Activated naive CD4-positive, alpha-beta T cell treated with anti-CD3 and anti-CD28 coated beads, Interleukin-2, amount 50 U/mL, for 24 hours (primary cell): ENCODE results near the gene UCN2.
"Not testable (repeated sequence)": the region's sequence is repeated elsewhere in the genome, so short reads cannot be mapped to it uniquely, and the experiment has no call there.

Source experiments
- H3K27ac Mint-ChIP-seq: one replicate; pipeline ENCODE4 v1.8.0; 2021; ENCODE audit warnings: mild to moderate bottlenecking, mixed read lengths
- H3K27me3 Mint-ChIP-seq: one replicate; pipeline ENCODE4 v1.8.0; 2021; ENCODE audit warnings: mixed read lengths
- H3K36me3 Mint-ChIP-seq: one replicate; pipeline ENCODE4 v1.8.0; 2021; ENCODE audit warnings: mixed read lengths
- H3K4me1 Mint-ChIP-seq: one replicate; pipeline ENCODE4 v1.8.0; 2021; ENCODE audit warnings: mixed read lengths
- H3K4me3 Mint-ChIP-seq: one replicate; pipeline ENCODE4 v1.8.0; 2021; ENCODE audit warnings: mild to moderate bottlenecking, mixed read lengths
- H3K9me3 Mint-ChIP-seq: one replicate; pipeline ENCODE4 v1.8.0; 2021; ENCODE audit warnings: mixed read lengths

Gene UCN2

GRCh38 chr3:48538451-48538850, 25.1 kb downstream of the UCN2 start:
- Mint-ChIP-seq H3K4me1 (peaks cover 8% of the 10 kb centered on the region), H3K27me3 (no peaks in the 10 kb centered on the region), H3K4me3 (no peak overlapping the region), H3K9me3 (no peaks in the 10 kb centered on the region), H3K27ac (no peak overlapping the region), H3K36me3 (peaks cover 2% of the 10 kb centered on the region)

DNA sequence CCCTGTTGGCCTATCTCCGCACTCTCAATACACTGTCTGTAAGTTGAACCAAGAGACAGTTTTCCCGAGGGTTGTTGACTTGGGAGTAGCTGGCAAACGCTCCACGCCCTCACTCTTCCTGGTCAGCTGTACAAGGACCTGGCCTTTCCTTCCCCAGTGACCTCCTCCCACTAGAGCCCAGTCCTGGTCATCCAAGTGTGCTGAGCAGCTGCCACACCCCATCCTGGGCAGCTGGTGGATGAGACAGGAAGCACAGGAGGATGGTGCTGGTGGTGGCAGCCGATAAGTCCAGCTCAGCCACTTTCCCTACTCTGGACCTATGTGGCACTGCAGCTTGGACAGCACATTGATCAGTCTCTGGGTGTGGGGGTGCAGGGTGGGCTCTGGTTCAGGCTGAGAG, 26.8 kb downstream of the UCN2 start:
- Mint-ChIP-seq H3K9me3 (no peaks in the 10 kb centered on the region), H3K36me3 (peaks cover under 1% of the 10 kb centered on the region), H3K4me1 (peaks cover 15% of the 10 kb centered on the region), H3K4me3 (no peak overlapping the region), H3K27ac (no peak overlapping the region), H3K27me3 (no peaks in the 10 kb centered on the region)

- Mint-ChIP-seq H3K9me3 (no peaks in the 10 kb centered on the region), H3K27me3 (no peaks in the 10 kb centered on the region), H3K36me3 (no peaks in the 10 kb centered on the region), H3K4me1 (peaks cover 15% of the 10 kb centered on the region), H3K4me3 (no peak overlapping the region), H3K27ac (no peak overlapping the region)
These were observed 27.5 kb downstream of the UCN2 start for GRCh38 chr3:48536116-48536515.

DNA sequence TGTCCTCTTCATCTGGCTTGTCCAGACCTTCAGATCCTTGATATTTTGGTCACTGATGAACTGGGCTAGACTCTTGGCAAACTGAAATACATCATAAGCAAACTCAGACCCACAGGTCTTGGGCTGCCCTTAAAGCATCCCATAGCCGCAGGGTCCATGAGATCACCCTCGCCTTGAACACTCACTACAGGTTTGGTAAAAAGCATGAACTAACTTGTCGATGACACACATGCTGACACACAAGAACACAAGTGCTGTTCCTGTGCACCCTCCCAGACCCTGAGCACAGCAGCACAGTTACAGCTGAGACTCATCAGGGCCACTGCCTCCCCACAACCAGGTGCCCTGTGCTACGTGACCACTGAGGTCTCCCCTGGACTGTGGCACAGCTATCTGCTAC, 28.0 kb downstream of the UCN2 start:
- H3K27ac Mint-ChIP-seq: no peak overlapping the region
- H3K9me3 Mint-ChIP-seq: no peaks in the 10 kb centered on the region
- no peaks in the 10 kb centered on the region for H3K36me3 Mint-ChIP-seq
- H3K4me3 Mint-ChIP-seq: no peak overlapping the region
- no peaks in the 10 kb centered on the region for H3K27me3 Mint-ChIP-seq
- H3K4me1 Mint-ChIP-seq: peaks cover 15% of the 10 kb centered on the region

DNA sequence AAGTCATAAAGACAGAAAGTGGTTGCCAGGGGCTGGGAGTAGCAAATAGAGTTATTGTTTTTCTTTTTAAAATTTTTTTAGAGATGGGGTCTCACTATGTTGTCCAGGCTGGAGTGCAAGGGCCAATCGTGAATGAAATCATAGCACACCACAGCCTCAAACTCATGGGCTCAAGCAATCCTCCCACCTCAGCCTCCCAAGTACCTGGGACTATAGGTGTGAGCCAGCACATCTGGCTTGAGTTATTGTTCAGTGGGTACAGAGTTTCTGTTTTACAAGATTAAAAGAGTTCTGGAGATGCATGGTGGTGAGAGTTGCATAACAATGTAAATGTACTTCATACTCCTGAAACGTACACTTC, 30.6 kb downstream of the UCN2 start:
- no peaks in the 10 kb centered on the region for H3K36me3 Mint-ChIP-seq
- no peaks in the 10 kb centered on the region for H3K27me3 Mint-ChIP-seq
- H3K4me1 Mint-ChIP-seq: peaks cover 15% of the 10 kb centered on the region
- no peak overlapping the region for H3K27ac Mint-ChIP-seq
- no peak overlapping the region for H3K4me3 Mint-ChIP-seq
- no peaks in the 10 kb centered on the region for H3K9me3 Mint-ChIP-seq

- H3K27me3 Mint-ChIP-seq: no peaks in the 10 kb centered on the region
- H3K36me3 Mint-ChIP-seq: no peaks in the 10 kb centered on the region
- H3K4me1 Mint-ChIP-seq: peaks cover 15% of the 10 kb centered on the region
- no peak overlapping the region for H3K27ac Mint-ChIP-seq
- H3K9me3 Mint-ChIP-seq: no peaks in the 10 kb centered on the region
- no peak overlapping the region for H3K4me3 Mint-ChIP-seq
These were observed 31.2 kb downstream of the UCN2 start for GRCh38 chr3:48532271-48532976.

- not testable (repeated sequence) for H3K36me3 Mint-ChIP-seq, H3K27ac Mint-ChIP-seq, H3K9me3 Mint-ChIP-seq, H3K4me3 Mint-ChIP-seq, H3K27me3 Mint-ChIP-seq
- H3K4me1 Mint-ChIP-seq: peaks cover 15% of the 10 kb centered on the region
These were observed 32.9 kb downstream of the UCN2 start for GRCh38 chr3:48530701-48531100.

DNA sequence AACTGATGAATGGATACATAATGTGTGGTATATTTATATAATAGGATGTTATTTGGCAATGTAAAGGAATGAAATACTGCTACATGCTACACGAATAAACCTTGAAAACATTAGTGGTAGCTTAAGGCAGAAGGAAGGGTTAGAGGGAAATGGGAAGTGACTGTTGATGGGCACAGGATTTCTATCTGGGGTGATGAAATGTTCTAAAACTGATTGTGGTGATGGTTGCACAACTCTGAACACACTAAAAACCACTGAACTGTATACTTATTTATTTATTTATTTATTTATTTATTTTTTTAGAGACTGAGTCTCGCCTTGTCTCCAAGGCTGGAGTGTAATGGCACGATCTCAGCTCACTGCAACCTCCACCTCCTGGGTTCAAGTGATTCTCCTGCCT, 34.8 kb downstream of the UCN2 start:
- no peaks in the 10 kb centered on the region for H3K9me3 Mint-ChIP-seq
- H3K27me3 Mint-ChIP-seq: no peaks in the 10 kb centered on the region
- no peaks in the 10 kb centered on the region for H3K36me3 Mint-ChIP-seq
- peaks cover 7% of the 10 kb centered on the region for H3K4me1 Mint-ChIP-seq
- no peak overlapping the region for H3K27ac Mint-ChIP-seq
- no peak overlapping the region for H3K4me3 Mint-ChIP-seq

DNA sequence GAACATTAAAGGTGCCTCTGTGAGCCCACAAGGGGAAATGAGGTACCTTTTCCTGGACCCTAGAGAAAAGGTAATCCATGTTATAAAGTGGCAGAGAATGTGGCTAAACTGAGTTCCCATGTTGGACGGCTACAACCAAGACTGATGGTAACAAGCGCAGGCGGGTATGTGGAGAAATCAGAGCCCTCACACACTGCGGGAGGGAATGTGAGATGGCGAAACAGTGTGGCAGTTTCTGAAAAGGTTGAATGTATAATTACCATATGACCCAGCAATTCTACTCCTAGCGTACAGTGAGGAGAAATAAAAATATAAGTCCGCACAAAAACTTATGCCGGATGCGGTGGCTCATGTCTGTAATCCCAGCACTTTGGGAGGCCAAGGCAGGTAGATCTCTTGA, 35.5 kb downstream of the UCN2 start:
- no peaks in the 10 kb centered on the region for H3K36me3 Mint-ChIP-seq
- H3K27me3 Mint-ChIP-seq: no peaks in the 10 kb centered on the region
- H3K27ac Mint-ChIP-seq: no peak overlapping the region
- H3K4me1 Mint-ChIP-seq: peaks cover 6% of the 10 kb centered on the region
- no peaks in the 10 kb centered on the region for H3K9me3 Mint-ChIP-seq
- no peak overlapping the region for H3K4me3 Mint-ChIP-seq

DNA sequence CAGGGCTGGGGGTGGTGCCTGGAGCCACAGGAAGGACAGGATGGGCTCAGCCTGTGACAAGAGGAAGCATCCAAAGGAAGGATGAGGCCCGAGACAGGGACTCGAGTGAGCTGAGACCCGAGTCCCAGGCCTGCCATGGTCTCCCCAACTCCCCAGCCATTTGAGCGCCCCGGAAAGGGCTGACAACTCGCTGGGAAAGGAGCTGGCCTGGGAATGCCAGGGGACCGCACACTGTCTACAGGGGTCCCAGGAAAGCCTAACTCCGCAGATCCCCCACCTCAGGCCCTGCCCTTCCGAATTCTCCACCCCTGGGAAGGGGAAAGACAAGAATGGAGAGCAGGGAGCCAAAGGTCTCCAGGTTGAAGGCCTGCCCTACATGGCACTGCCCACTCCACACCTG, 38.6 kb downstream of the UCN2 start:
- Mint-ChIP-seq H3K9me3 (no peaks in the 10 kb centered on the region), H3K27ac (no peak overlapping the region), H3K4me1 (peaks cover 3% of the 10 kb centered on the region), H3K27me3 (no peaks in the 10 kb centered on the region), H3K4me3 (no peak overlapping the region), H3K36me3 (no peaks in the 10 kb centered on the region)

- Mint-ChIP-seq H3K27ac (no peak overlapping the region), H3K4me3 (no peak overlapping the region), H3K9me3 (no peaks in the 10 kb centered on the region), H3K4me1 (peaks cover 37% of the 10 kb centered on the region), H3K36me3 (no peaks in the 10 kb centered on the region), H3K27me3 (no peaks in the 10 kb centered on the region)
These were observed 41.9 kb downstream of the UCN2 start for GRCh38 chr3:48521635-48522034.

DNA sequence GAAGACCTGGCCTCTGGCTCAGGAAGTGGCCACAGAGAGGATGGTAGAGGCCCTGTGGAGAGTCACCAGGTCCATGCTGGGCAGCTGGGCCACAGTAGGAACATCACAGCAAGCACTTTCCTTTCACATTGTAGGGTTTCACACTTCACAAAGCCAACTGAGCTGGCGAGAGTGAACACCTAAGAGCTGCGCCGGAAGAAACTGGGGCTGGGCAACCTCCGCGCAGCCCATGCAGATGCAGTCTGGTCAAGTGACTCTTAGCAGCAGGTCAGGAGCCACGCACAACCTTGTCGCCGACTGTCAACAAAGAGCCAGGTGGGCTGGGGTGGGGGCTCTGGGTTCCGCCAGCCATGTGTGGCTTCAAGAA, 44.3 kb downstream of the UCN2 start:
- no peaks in the 10 kb centered on the region for H3K36me3 Mint-ChIP-seq
- H3K9me3 Mint-ChIP-seq: no peaks in the 10 kb centered on the region
- no peak overlapping the region for H3K4me3 Mint-ChIP-seq
- H3K4me1 Mint-ChIP-seq: peaks cover 59% of the 10 kb centered on the region
- no peak overlapping the region for H3K27ac Mint-ChIP-seq
- H3K27me3 Mint-ChIP-seq: no peaks in the 10 kb centered on the region

DNA sequence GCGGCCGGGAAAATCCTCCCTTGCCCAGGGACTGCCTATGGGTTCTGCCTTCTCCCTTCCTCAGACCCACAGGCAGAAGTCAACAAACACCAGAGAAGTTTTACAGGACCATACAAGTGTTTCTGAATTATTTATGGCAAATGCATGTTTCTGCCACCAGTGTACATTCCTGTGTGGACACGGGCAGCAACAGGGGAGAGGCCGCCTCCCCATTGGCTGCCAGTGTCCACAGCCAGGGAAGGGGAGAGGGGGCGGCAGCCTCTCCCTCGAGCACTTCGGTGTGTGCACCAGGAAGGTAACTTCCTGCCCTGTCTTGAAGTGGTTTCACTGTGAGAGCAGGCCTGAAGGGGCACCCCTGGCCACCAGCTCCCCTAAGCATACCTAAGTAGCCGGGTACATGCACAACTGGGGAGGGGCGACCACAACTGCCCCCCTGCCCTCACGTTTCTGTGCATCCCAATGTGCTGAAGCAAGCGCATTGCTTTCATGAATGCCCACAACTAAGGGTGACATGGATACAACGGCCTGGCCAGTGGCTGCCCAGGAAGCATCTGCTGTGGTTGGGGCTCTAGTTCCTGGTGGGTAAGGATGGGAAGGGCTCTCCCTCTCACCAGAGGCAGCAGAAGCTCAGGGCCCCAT, 44.8 kb downstream of the UCN2 start:
- H3K4me3 Mint-ChIP-seq: peak overlapping the region; percentile 47

DNA sequence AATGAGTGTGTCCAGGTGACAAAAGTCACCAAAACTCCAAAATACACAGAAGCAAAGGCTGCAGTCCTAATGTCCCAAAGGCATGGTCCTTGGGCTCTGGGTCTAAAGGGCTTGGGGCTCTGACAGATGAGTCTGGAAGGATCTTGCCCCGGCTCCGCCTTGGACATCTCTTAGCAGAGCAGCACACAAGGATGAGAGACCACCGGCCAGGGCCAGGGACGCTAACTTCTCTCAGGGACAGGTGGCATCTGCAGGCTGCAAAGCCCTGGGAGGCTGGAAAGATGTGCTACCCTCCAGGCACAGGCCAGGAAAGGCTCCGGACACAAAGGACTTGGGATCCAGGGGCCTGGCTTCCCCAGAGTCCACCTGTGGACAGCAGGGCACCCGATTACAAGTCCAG, 45.5 kb downstream of the UCN2 start:
- no peaks in the 10 kb centered on the region for H3K36me3 Mint-ChIP-seq
- no peak overlapping the region for H3K4me3 Mint-ChIP-seq
- peaks cover 65% of the 10 kb centered on the region for H3K4me1 Mint-ChIP-seq
- no peak overlapping the region for H3K27ac Mint-ChIP-seq
- H3K9me3 Mint-ChIP-seq: no peaks in the 10 kb centered on the region
- no peaks in the 10 kb centered on the region for H3K27me3 Mint-ChIP-seq

More for the DNA sequence above, 44.8 kb downstream of the UCN2 start:
- Mint-ChIP-seq H3K27ac (peak overlapping the region; percentile 41), H3K9me3 (no peaks in the 10 kb centered on the region), H3K27me3 (no peaks in the 10 kb centered on the region), H3K36me3 (no peaks in the 10 kb centered on the region), H3K4me1 (peaks cover 64% of the 10 kb centered on the region)

GRCh38 chr3:48516571-48516970, 47.0 kb downstream of the UCN2 start:
- Mint-ChIP-seq H3K27ac (peak overlapping the region; percentile 80), H3K4me1 (peaks cover 74% of the 10 kb centered on the region), H3K27me3 (no peaks in the 10 kb centered on the region), H3K4me3 (peak overlapping the region; percentile 7), H3K9me3 (no peaks in the 10 kb centered on the region), H3K36me3 (no peaks in the 10 kb centered on the region)

- Mint-ChIP-seq H3K27me3 (no peaks in the 10 kb centered on the region), H3K4me1 (peaks cover 75% of the 10 kb centered on the region), H3K4me3 (peak overlapping the region; percentile 55), H3K36me3 (no peaks in the 10 kb centered on the region), H3K9me3 (no peaks in the 10 kb centered on the region), H3K27ac (no peak overlapping the region)
These were observed 49.0 kb downstream of the UCN2 start for GRCh38 chr3:48514431-48515227.
